GOT3 (cell line): ENCODE results near the gene SOD1.
"Not testable (repeated sequence)": the region's sequence is repeated elsewhere in the genome, so short reads cannot be mapped to it uniquely, and the experiment has no call there.

Source experiments
- DNase-seq: peaks from one replicate; lab custom pipeline; 2025; ENCODE audit warnings: mixed read lengths; lab: John Stamatoyannopoulos, UW

The SOD1 gene

DNA sequence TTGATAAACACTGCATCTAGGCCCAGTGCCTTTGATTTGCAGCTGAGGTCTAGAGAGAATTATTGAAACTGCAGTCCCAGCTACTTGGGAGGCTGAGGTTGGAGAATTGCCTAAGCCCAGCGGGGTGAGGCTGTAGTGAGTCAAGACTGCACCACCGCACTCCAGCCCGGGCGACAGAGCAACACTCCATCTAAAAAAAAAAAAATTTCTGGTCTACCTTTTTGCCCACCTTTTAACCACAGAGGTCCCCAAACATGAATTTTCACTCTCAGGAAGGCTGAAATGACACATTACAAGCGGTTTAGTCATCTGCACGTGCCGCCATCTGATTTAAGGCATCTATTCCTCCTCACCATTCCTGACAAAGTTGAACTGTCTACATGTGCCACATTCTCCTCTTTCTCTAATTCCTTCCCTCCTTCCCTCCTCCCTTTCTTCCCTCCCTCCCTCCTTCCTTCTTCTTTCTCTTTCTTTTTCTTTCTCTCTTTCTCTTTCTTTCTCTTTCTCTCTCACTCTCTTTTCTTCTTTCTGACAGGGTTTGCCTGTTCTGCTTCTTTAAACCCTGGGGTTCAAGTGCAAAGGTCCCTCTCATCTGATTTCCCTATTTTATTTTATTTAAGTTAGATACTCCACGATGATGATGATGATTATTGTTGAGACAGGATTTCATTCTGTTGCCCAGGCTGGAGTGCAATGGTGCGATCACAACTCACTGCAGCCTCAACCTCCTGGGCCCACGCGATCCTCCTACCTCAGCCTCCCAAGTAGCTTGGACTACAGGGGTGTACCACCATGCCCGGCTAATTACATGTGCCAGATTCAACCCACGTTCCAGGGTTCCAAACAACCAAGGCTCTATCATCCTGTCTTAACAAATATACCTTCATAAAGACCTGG, 3.0 kb upstream of the SOD1 start:
- DNase-seq: no peak

DNA sequence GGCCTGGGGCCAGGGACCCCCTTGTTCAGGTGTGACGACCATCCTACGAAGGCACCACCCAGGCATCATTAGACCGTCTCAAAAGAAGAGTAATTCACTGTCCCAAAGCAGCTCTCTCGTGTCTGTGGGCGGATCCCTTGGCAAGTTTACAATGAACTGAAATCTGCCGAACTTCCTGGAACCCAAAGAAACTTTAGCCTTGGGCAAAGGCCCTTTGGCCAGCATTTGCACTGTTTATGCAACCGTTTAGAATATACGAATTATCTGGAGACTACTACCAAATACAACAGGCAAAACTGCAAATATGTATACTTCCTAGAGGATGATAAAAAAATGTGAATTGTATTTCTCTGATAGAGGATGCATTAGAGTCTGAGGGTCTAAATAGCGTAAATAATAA, 1.4 kb upstream of the SOD1 start:
- DNase-seq: no peak

DNA sequence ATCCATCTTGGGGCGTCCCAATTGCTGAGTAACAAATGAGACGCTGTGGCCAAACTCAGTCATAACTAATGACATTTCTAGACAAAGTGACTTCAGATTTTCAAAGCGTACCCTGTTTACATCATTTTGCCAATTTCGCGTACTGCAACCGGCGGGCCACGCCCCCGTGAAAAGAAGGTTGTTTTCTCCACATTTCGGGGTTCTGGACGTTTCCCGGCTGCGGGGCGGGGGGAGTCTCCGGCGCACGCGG, 282 bp upstream of the SOD1 start:
- DNase-seq: no peak

DNA sequence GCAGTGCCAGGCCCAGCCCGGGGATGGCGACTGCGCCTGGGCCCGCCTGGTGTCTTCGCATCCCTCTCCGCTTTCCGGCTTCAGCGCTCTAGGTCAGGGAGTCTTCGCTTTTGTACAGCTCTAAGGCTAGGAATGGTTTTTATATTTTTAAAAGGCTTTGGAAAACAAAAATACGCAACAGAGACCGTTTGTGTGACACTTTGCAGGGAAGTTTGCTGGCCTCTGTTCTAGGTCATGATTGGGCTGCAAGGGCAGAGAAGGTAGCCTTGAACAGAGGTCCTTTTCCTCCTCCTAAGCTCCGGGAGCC, 719 bp downstream of the SOD1 start:
- DNase-seq: no peak

DNA sequence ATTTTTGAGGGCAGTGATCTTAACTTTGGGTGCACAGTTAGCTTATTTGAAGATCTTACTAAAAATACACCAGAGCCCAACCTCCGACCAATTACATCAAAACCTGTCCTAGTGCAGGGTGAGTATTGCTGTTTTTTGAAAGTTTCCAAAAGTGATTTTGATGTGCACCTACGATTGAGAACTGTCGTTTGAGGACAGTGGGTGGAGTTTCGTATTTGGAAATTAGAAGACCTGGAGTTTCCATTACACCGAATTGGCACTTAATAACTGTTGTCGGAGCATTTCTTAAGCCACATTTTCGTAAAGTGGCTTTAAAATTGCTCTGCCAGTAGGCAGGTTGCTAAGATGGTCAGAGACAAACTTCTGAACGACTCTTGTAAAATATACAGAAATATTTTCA, 1.1 kb downstream of the SOD1 start:
- DNase-seq: no peak

DNA sequence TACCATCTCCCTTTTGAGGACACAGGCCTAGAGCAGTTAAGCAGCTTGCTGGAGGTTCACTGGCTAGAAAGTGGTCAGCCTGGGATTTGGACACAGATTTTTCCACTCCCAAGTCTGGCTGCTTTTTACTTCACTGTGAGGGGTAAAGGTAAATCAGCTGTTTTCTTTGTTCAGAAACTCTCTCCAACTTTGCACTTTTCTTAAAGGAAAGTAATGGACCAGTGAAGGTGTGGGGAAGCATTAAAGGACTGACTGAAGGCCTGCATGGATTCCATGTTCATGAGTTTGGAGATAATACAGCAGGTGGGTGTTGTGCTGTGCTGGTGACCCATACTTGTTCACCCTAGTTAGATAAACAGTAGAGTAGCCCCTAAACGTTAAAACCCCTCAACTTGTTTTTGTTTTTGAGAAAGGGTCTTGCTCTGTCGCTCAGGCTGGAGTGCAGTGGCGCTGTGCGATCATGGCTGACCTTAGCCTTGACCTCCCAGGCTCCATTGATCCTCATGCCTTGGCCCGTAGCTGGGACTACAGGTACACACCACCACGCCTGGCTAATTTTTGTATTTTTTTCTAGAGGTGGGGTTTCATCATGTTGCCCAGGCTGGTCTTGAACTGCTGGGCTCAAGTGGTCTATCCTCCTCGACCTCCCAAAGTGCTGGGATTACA, 4.2 kb downstream of the SOD1 start:
- no peak for DNase-seq

DNA sequence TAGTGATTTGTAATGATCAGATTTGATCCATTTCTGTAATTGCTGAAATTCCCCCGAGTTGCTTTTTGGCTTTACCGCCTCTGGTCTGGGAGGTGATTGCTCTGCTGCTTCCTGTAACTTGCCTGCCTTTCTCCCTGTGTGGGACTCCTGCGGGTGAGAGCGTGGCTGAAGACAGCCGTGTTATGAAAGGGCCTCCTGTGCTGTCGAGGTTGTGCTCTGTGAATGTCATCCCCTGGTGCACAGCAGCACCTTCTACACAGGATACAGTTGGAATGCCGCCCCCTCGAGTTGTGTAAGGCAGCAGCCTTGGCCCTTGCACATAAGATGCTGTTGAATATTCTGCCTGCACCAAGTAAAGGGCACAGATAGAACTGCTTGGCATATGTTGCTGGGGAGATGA, 5.9 kb downstream of the SOD1 start:
- no peak for DNase-seq

DNA sequence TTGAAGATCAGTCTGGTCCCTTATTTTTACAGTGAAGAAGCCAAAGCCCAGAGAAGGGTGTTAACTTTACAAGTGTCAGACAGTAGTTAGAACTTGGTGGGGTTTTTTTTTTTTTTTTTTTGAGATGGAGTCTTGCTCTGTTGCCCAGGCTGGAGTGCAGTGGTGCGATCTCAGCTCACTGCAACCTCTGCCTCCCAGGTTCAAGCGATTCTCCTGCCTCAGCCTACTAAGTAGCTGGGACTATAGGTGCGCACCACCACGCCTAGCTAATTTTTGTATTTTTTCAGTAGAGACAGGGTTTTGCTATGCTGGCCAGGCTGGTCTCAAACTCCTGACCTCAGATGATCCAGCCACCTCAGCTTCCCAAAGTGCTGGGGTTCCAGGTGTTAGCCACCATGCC, 6.4 kb downstream of the SOD1 start:
- DNase-seq: not testable (repeated sequence)

DNA sequence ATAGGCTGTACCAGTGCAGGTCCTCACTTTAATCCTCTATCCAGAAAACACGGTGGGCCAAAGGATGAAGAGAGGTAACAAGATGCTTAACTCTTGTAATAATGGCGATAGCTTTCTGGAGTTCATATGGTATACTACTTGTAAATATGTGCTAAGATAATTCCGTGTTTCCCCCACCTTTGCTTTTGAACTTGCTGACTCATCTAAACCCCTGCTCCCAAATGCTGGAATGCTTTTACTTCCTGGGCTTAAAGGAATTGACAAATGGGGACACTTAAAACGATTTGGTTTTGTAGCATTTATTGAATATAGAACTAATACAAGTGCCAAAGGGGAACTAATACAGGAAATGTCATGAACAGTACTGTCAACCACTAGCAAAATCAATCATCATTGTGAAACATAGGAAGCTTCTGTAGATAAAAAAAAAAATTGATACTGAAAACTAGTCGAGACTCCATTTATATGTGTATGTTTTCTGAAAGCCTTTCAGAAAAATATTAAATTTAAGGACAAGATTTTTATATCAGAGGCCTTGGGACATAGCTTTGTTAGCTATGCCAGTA, 7.0 kb downstream of the SOD1 start:
- no peak for DNase-seq

DNA sequence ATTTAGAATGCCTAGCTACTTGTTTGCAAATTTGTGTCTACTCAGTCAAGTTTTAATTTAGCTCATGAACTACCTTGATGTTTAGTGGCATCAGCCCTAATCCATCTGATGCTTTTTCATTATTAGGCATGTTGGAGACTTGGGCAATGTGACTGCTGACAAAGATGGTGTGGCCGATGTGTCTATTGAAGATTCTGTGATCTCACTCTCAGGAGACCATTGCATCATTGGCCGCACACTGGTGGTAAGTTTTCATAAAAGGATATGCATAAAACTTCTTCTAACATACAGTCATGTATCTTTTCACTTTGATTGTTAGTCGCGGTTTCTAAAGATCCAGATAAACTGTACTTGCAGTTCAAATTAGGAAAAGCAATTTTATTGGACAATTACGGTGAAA, 7.6 kb downstream of the SOD1 start:
- no peak for DNase-seq

DNA sequence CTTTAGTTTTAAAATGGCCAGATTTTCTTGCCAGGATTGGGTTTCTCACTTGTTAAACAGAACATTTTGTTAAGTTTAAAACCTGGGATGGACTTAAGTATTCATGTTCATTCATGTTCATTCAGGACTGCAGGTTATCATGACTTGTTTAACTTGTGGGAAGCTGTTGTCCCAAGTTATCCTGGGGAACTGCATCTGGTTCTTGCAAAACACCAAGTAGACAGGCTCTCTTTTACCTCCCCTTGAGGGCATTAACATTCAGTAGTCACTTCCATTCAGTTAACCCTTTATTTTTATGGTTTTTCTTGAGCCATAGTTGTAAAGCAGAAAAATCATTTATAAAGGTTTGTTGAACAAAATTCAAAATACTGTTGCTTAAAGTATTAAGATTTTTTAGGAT, 8.1 kb downstream of the SOD1 start:
- no peak for DNase-seq

DNA sequence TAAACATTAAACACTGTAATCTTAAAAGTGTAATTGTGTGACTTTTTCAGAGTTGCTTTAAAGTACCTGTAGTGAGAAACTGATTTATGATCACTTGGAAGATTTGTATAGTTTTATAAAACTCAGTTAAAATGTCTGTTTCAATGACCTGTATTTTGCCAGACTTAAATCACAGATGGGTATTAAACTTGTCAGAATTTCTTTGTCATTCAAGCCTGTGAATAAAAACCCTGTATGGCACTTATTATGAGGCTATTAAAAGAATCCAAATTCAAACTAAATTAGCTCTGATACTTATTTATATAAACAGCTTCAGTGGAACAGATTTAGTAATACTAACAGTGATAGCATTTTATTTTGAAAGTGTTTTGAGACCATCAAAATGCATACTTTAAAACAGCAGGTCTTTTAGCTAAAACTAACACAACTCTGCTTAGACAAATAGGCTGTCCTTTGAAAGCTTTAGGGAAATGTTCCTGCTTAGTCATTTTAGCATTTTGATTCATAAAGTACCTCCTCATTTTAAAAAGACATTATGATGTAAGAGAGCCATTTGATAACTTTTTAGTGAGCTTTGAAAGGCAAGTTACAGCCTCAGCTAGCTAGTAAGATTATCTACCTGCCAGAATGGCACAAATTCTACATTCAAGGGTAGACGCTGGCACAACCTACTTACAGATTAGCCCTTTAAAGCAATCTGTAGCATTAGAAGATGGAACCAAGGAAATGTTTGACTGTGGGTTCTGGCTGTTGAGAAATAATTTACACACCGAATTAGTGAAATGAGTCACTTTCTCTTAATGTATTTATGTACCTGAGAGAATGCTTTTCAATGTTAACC, 9.4 kb downstream of the SOD1 start:
- no peak for DNase-seq

DNA sequence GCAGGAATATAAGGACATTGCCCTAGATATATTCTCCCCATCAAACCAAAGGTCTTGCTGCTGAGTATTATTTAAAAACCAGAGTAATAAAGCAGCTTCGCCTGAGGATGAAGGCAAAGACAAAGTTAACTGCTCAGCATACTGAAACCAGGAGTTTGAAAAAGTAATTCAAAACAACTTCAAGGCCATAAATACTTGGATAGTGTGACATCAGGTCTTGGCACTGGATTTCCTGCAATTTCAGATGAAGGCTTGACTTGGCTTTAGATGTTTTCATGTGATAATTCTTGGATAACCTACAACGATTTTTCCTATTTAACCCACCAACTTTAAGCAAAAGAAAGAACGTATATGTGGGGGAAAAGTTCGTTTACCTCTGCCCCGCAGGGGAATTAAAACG, 10.6 kb downstream of the SOD1 start:
- DNase-seq: no peak

DNA sequence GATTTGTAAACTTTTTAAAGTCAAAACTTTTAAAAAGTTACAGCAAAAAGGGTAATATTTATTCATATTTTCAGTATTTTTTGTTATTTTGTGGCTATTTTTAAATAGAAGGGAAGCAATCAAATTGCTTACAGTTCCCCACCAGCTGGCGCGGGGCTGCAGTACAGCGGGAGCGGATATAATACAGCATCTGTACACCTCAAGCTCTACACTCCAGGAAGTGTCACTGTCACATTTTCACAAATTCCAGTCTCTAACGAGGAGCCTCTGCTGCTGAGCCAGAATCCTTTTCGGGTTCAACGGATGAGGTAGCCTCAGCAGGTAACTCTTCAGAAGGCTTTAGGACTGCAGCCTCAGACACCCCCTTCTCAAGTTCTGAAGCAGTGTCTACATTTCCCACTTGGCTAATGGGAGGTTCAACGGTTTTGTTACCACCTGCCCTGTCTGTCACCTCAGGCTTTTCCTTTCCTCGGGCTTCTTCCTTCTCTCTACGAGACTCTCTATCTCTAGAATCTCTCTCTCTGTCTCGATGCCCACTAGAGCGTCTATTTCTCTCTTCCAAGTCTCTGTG, 11.7 kb downstream of the SOD1 start:
- no peak for DNase-seq

DNA sequence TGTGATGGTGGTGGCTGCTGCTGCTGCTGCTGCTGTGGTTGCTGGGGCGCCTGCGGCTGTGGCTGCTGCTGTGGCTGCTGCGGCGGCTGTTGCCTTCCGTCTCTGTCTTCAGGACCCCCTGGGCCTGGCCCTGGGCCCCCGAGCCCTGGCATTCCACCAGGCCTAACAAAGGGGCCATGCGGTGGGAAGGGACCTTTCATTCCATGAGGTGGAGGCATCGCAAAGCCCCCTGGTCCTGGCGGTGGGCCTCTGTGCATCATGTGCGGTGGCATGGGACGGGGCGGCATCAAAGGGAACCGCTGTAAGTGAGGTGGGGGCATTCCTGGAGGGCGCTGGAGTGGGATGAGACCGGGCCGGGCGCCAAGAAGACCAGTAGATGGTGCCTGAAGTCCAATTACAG, 12.4 kb downstream of the SOD1 start:
- DNase-seq: no peak

DNA sequence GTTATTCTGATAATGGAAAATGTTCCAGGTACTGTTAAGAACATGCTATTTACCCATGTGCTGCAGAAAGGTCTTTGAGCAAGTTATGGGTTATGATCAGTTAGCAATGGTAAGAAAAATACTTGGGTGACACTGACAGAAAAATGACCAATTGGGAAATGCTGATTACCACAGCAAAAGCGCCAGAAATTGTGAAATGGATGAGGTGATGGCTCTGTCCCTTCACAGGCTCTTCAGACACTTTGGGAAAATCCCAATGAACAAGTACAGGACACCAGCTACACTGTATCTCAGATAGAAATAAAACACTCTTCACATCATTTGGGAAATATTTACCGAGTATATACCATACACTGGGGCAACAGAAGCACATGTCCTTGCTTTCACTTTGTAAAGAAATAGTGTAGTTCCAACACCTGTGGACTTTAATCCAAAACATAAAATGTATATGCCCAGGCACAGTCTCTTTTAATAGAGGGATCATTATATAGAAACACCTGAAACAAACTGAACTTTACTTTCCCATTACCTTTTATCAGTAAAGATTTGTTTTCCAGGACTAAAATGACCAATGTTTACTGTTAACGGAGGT, 13.9 kb downstream of the SOD1 start:
- DNase-seq: no peak

DNA sequence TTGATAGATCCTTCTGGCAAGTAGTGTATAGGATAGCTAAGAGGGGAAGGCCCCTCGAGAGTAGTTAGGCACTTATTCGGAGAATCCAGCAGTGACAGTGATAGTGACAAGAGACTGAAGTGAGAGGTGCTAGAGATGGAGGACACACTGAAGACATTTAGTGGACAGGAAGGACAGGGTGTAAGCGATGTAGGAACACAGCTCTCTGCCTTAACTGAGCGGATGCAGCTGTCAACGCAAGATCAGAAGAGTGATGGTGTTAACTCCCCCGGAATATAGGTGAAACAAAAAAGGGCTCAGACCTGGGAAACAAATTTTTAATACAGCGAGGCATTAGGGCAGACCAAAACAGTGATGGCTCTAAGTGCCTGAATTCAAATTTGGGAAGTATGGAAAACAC, 15.8 kb downstream of the SOD1 start:
- no peak for DNase-seq

DNA sequence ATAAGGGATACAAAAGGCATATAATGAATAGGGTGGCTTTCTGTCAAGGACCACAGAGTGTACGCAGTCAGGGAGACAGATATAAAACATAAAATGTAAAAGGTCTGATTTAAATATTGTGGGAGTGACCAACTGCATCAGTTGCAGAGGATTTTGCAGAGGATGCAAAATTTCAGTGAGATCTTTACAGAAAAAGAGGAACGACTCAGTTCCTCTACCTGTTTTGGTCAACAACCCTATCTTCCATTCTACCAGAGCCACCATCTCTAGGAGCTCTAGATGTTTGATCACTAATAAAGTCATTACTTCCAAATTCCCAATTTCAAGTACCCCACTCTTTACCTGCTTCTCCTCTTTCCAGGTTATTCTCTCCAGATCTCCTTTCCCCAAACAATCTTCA, 16.5 kb downstream of the SOD1 start:
- no peak for DNase-seq

DNA sequence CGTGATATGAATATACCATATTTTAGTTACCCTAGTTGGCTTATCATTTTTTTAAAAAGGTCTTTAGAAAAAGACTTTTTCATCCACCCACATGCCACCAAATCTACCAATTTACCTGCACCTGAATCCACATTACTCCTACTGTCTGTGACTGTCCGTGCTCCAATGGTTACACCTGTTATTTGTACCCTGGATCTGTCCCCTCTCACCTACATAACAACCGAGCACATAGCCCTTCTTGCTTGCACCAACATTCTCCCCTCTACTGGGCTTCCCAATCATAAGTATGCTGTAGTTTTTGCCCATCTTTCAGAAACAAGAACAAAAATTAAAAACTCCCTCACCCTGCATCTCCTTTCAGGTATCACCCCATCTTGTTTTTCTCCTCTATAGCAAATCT, 17.6 kb downstream of the SOD1 start:
- DNase-seq: no peak

DNA sequence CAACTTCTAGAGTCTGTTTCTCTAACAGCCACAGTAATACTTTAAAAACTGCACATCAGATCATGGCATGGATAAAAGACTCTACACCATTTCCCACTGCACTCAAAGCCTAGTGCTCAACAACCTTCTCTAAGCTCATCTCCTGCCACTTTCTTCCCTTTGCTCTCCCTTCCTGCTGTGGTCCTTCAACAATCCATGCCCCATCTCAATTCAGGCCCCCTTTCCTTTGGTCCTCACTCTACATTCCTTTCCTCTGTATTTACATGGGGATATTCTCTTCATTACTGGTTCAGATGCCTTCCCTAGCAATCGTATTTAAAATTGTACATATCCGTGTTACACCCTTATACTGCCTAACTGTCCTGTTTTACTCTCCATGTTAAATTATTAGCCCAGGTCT, 19.0 kb downstream of the SOD1 start:
- no peak for DNase-seq

DNA sequence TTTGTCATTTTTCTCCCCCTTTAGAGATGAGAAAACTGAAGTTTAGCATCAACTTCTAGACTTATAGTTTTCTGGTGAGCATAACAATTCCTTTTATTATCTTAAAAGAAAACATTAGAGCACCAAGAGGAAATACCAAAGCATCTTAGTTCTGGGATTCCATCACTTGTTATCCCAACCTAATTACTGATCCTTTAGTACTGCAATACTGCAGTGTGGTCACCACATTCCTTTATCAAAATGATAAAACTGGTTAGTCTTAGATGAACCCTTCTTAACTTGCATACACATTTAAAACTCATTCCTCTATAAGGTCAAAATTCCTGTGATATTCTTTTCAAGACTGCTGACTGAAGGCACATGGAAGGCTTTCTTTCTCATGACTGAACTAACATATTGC, 23.1 kb downstream of the SOD1 start:
- DNase-seq: no peak

DNA sequence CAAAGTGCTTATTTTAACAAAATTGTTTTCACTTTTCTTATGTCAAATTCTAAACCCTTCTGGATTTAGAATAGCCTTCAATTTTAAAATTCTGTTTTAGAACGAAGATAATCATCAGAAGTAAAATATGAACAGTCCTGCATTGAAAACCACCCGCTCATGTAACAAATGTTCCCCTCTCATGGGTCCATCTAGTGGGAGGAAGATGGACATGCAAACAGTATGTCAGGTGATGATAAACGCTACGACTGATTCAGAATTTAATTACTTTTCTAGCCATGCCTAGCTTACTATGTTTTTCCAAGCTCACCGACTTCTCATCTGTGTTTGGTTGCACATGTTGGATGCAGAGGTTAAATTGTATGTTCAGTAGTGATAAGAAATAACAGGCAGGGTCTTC, 23.5 kb downstream of the SOD1 start:
- no peak for DNase-seq
